HG03064 (cell line): ENCODE results near the gene TMA7B.

Source experiments
- ATAC-seq: cut with Tn5 transposase; IDR thresholded peaks from one replicate; pipeline ENCODE4 v1.9.1; 2021; ENCODE audit warnings: low read depth; ENCODE audit not compliant: unreplicated experiment

The TMA7B gene

DNA sequence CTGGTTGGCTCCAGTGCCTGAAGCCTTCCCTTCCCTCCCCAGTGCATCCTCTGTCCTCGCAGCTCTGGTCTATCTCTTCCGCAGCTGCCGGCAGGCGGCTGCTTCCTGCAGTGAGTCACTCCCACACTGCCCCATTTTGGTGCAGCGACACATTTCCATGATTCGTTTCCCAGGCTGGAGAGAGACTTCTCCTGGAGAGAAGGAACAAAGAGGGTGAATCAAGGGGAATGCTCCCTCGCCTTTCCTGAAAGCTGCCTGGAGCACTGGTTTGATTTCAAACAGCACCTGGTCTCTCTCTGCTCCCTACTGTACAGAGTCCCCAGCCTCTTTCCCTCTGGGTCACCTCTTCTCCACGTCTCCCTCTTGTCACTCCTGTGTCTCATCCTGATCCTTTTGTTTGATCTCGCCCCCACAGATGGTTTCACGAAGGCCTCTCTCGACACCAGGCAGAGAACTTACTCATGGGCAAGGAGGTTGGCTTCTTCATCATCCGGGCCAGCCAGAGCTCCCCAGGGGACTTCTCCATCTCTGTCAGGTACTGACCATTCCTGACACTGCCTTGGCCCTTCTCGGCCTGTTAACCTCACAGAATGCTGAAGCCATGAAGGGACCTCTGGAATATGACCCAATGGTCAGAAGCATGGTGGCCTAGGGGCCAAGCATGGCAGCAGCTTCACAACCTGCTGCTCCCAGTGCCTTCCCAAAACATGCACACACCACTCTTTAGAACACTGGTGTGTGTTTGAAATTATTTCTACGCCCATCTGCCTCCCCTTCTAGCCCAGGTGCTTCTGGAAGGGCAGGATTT lies at the start of gene TMA7B:
Gene TMA7B (plus strand): TSS at position 758 of the 808 bp plus-strand sequence. CDS start 3,978 bp downstream, outside the sequence.
- ATAC-seq: no peak

DNA sequence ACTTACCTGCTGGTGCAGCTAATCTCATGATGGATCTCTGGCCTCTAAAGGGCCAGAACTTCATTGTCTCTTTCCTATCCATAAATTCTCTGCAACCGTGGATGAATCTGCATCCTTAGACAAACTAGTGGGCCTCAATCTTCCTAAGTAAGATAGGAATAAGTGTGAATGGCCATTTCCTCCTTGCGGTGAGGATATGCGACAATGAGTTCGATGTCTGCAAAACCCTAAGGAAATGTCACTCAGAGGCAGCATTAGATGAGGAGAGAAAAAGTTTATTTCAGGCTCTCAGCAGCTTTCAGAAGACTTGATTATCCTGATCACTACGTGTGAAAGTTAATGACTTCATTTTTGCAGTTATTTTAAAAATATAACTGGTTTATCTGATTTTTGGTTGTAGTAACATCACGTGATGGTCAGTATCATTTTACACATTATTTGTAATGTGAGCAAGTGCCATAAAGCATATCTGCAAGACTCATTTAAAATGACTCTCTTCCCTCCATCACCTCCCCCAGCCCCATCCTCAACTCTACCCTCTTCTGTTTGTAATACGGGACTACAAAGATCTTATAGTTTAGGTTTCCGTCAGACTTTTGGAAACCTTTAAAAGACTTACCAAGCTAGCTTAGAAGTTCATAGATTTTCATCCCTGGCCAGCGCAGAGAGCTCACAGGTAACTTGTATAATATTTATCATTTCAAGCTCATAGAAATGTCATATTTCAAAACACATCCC lies 49.2 kb upstream of the TMA7B start:
- no peak for ATAC-seq

DNA sequence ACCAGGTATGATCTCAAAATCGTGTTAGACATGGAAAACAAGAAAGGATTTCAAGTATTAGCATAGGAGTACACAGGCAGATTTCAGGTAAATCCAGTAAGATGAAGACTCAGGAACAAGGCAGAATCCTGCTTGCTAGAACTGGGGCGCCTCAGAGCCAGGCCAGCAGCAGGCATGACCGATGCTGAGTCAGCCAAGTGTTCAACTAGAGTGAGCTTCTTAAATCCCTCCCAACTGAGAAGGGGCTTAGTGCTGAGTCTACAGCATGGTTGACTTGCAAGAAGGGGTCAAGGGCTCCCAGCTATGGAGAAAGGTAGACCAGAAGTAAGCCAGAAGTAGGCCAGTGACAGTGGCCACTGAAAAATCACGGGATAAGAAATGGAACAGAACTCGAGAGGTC lies 46.9 kb upstream of the TMA7B start:
- no peak for ATAC-seq

DNA sequence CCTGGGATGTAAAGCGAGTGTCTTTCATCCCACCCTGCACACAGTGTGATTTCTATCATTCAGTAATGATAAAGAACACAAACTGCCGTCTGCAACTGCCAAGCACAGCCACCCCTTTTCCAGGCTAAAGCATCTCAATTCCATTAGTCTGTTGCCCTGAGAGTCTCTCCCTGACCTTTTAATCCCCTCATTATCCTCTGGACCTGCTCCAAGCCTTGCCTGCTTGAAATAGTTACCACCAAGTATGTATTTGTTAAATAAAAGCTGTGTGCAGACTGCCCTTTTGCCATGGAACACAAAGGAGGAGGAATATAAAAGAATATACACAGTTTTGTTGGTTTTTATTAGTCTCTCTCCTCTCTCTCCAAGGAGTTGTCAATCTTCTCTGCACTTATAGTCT lies 46.3 kb upstream of the TMA7B start:
- ATAC-seq: no peak

DNA sequence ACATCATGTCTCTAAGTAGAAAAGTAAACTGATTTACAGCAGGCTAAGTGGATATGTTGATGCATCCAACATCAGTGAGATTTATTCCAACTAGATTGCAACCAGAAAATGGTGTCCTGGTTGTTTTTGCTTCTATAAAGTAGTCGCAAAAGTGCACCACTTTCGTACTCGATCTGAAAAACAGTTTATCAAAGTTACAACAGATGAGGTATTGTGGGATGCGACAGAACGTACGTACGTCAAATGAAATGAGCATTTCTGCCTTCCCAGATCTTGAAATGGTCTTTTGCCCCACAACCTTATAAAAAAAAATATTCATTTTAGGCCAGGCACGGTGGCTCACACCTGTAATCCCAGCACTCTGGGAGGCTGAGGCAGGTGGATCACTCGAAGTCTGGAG lies 45.6 kb upstream of the TMA7B start:
- no peak for ATAC-seq

DNA sequence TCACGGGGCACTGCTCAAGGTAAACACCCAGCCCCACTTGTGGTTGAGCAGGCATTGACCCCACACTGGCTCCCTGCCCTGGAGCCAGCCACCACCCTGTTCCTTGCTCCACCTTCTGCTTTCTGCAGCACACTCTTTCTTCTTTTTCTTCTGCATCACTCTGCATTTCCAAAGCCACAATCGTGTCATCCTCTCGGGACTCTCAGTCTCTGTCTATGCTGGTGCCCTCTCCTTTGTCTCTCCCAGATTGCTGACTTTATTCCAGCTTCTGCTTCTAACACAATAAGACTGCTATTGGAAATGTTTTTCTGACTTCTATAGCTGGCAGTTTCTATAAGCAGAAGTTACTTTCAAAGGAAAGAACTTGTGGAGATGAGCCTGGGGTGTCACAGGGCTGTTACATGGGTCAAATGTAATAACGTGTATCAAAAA lies 44.9 kb upstream of the TMA7B start:
- ATAC-seq: no peak

DNA sequence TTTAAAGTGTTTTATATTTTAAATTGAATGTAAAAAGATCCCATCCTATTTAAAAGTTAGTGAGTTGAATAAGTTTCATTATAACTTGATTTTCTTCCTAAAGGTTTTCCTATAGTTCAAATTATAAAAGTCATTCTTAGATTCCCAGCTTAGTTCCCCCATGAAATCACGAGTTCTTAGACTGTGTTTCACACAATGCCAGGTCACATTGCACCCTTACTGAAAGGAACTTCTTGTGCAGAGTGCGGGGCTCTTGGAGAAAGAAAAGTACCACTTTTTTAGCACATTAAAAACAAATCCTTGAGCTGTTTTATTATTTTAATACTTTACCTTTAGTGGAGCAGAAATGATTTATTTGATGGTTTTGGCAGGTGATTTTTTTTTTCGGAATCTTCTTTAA lies 43.7 kb upstream of the TMA7B start:
- no peak for ATAC-seq

DNA sequence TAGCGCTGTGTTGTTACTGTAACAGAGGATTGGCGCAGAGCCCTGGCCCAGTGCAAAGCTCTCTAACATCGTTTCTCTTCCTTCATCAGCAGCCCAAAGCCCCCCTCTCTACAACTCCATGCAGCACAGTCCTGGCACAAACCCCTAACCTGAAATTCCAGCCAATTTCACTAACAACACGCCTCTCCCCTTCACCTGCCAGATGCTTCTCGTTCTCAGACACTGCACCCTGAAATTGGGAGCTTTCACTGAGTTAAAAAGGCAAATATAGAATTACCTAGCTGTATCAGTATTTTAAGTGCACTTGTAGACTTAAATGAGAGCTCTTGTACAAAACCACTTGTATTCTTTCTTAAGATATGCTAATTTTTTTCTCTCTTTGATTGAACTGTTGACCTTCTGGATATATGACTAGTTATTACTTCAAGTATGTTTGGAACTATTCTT lies 43.0 kb upstream of the TMA7B start:
- ATAC-seq: no peak

DNA sequence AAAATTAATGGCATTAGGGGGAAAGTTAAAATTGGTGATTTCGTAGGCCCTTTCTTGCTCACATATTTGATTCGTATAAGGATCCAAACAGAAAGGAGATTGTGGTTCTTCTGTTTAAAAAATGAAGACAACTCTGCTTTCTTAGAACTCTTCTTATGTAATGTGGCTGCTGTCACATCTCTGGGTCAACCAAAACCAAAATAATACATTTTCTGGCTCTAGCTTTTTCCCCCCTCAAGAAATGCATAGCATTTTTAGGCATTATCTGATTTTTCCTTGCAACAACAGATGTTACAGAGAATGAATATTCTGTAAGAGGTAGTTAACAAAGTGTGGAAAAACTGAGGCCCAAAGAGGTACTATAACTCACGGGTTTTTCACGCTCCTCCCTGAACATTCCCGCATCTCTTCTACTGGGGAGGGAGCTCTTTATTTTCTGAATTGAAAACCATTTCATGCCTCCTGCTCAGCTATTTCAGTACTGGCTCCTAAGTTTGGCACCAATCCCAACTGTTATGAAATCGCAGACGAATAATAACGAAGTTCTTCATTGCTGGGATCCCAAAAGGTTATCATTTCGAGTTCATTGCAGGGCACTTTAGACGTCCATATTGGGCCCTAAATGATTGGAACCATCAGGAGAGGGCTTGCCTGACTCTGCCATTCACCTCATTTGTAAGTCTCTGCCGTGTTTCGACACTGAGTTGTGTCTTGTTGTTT lies 42.3 kb upstream of the TMA7B start:
- no peak for ATAC-seq

DNA sequence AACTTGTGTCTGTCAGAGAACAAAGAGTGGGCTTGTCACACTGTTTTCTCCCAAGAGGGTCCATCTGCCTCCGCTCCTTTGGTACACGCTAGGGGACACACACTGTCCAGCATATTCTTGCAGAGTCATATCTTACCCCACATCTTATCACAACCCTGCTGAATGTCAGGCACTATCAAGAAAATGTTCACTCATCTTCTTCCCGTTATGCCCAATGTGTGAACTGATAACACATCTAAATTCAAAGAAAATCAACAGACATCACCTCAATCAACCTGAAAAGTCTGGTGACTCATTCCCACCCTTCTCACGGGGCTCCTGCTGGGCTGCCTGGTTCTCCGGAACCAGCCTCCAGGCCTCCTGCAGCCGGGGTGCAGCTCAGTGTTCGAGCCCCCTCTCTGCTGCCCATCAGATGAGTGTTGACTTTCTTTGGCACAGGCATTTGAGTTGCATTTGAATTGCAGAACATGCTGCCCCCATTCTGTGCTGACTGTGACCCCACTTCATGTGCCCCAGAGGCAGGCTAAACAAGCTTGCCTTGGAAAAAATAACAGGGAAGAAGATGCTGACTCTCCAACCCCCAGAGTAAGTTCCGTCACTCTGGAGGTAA lies 40.0 kb upstream of the TMA7B start:
- ATAC-seq: no peak

DNA sequence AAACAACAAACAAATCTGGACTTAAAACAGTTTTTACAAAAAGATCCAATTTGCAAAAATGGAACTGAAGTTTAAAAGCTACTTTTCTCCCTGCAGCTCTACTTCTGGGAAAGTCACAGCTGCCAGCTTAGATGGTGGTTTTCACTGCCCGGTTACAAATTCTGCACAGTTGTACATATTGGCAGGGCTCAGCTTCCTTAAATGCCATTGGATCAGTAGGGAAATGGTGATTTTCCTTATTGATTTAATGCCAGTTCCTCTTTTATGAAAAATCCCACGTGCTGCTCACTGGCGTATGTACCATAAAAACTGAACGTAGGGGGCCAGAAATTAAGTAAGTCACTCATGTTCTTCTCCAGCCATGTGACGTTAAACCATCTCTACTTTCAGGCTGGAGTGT lies 36.5 kb upstream of the TMA7B start:
- no peak for ATAC-seq

DNA sequence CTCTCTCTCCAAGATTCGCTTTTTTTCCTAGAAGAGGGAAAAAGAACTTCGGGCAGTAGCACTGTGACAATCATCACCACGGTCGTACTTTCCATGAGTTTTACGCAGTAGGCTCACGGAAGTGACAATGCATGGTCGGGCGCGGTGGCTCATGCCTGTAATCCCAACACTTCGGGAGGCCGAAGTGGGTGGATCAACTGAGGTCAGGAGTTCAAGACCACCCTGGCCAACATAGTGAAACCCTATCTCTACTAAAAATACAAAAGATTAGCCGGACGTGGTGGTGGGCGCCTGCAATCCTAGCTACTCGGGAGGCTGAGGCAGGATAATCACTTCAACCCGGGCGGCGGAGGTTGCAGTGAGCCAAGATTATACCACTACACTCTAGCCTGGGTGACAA lies 35.9 kb upstream of the TMA7B start:
- no peak for ATAC-seq

DNA sequence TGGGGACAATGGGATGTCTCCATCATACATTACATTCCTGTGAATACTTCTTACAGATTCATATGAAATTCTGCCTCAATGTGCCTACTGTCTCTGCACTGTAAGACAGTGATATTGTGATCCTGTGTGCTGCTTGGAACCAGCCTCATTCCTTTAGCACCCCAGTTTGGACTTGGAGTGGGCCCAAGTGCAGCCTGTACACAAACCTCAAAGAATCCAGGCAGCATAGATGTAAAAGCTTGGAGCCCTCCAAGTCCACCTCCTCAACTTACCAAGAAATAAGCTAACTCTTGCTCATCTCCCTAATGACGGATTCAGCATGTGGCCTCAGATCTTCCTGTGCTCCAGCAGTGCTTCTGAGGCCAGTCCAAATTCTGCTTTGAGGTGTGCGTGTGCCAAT lies 34.9 kb upstream of the TMA7B start:
- no peak for ATAC-seq

DNA sequence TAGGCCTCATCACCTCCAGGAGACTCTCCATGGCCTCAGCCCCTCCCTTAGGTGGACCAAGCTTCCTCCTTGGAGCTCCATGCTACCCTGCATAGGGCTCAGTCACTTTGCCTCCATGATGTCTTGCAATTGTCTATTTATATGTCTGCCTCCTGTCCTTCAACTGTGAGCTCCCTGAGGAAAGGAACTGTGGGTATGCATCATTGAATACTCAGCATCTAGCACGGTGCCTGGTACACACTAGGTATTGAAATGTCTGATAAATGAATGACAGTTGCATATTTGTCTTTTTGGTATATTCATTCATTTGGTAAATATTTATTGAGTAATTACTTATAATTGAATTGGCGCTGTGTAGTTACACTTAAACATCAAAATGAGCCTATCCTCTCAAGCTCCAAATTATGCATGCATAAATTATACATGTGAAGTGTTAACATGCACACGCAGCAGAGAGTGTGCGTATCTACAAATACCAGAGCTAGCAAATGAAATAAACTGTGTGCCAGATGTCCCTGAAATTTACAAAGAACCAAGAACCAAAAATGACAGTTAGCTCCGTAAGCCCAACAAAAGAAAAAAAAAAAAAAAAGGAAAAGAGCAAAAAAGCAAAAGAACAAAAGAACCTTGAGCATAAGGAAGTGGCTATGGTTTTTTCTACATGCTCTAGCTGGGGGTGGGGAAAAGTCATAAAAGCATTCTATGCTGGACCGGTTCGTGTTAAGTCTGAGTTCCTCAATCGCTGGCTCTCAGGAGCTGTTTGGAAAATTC lies 34.1 kb upstream of the TMA7B start:
- ATAC-seq: no peak

DNA sequence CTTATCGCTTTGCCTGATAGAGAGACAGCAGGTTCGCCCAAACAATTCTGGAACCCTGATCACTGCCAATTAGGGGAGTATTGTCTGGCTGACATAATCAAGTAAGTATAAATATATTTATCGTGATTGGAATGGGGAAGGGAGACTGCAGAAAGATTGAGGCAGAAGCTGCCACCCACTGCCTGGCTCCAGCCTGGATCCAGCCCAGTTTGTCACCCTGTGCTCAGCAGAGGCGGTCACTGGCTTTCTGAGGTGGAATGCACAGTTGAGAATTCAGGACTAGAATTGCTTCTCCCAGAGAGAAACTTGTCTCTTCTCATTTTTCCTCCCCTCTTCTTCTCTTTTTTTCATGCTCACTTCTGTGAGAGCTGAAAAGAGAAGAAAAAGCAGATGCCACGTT lies 33.4 kb upstream of the TMA7B start:
- no peak for ATAC-seq

DNA sequence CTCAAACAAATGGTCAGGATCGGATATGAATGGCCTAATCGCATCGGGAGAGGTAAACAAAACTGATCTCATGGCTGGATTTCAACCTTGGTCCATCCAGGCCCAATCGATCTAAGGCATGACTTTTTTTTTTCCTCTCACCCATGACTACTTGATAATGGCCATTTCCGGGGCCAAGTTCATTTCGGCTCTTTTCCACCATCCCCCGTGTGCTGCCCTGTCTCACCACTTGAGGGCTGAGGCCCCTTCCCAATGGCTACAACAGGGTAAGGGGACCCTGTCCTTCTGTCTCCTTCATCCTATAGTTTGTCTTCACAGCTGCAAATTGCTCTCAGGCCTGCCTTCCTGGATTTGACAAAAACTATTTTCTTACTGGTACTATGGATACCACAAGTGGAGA lies 32.7 kb upstream of the TMA7B start:
- no peak for ATAC-seq

DNA sequence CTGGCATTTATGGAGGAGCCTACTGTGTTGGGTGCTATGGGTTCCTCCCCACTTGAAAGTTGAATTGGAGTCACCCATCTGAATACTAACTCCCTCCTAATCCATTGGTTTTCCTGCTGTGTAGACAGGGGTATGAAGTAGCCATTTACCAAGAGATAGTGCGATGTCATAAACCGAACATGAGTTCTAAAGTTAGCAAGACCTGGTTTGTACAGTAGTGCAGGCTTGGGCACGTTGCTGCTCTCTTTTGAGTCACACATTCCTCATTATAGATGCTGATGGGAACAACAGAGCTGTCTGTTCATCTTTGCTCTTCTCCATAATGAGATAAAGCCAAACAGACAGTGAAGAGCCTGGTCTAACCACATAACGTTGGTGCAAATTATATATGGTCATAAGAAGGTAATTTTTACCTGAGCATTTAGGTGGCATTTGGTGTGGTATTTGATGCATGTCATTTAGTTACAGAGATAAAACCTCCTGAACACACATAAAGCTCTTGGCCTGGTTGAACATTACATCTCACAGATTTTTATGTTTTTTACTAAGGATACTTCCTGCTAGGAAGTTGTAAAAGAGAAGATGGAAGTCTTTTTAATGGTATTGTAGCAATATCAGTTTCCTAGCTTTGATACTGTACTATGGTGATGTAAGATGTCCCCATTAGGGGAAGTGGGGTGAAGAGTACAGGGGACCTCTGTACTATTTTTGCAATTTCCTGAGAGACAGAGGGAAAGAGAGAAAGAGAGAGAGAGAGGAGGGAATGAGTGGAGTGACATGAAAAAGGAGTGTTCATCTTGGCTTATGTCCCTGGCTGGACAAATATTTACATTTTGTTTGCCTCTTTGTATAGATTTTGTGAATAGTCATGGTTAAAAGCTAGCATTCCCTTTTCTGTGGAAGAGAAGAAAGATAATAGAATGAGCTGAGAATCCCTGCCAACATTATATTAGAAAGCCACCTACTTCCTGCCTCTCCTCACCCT lies 31.4 kb upstream of the TMA7B start:
- no peak for ATAC-seq

DNA sequence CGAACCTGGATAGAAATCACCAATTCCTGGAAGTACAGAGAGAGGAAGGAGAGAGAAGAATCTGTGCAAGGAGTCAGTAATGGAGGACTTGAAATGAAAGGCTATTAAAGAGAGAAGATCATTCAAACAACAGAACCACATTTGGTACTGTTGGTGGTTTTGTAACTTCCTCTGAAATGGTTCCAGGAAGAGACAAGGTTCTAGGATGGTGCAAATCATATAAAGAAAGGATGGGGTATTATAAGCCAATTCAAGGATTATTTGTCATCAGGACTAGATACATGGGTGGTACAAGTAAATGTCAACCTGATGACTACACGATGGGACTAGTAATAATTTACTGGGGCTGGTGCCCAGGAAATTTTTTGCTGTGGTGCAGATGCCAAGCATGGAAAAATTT lies 28.9 kb upstream of the TMA7B start:
- no peak for ATAC-seq

DNA sequence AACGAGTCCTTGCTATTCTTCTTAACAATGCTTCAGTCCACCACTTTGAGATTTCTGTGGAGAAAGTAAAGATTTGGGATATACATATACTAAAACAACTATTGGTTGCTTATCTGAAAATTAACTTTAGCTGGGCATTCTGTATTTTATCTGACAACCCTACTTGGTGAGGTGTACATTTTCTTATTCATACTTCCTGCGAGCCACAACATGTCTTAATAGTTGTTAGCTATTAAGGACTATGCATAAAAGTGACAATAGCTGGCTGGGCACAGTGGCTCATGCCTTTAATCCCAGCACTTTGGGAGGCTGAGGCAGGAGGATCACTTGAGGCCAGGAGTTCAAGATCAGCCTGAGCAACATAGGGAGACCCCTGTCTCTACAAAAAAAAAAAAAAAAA lies 28.0 kb upstream of the TMA7B start:
- no peak for ATAC-seq
